Tibial nerve (tissue), 4 donors: ENCODE results near the gene CSNK2A2.

Experiments
- CTCF ChIP-seq, 5 experiments: fragments of 200-600 bp in 3 of 5; fragments of 450-650 bp in 2 of 5; sonication (generic) in 3 of 5; IDR thresholded peaks; one replicate each; pipeline ENCODE4 v1.5.1; 2016 to 2019; ENCODE audit warnings: antibody characterized with exemption in 5 of 5, mild to moderate bottlenecking in 3 of 5, moderate library complexity in 2 of 5
- EP300 ChIP-seq, 2 donors: sonication (generic); formaldehyde crosslinking; IDR thresholded peaks; one replicate each; pipeline ENCODE4 v1.6.1; 2017; ENCODE audit warnings: antibody characterized with exemption in 2 of 2, mild to moderate bottlenecking in 1 of 2
- POLR2A ChIP-seq, 2 donors: fragments of 450-650 bp; IDR thresholded peaks; one replicate each; pipeline ENCODE4 v1.6.1; 2017; ENCODE audit warnings: antibody characterized with exemption in 2 of 2, mild to moderate bottlenecking in 2 of 2, moderate library complexity in 2 of 2

GRCh38 chr16:58219432-58219831 lies 21.5 kb upstream of the CSNK2A2 start:
- TF ChIP-seq CTCF (IDR thresholded peaks at IDR 0.05) = no peak
- no peak for TF ChIP-seq POLR2A (IDR thresholded peaks at IDR 0.05)
- TF ChIP-seq EP300 (IDR thresholded peaks at IDR 0.05) = no peak
